ENCODE results near the gene NCBP3.

NCBP3 gene

GRCh38 chr17:3888343-3889171, 42.5 kb upstream of the NCBP3 start:
- Mint-ChIP-seq H3K36me3 (ENCODE audit: insufficient read depth) (peaks cover 8% of the 10 kb centered on the region), H3K27ac (ENCODE audit: low read depth) (no peak overlapping the region), H3K27me3 (no peaks in the 10 kb centered on the region), H3K4me1 (peaks cover 40% of the 10 kb centered on the region), H3K4me3 (no peak overlapping the region), H3K9me3 (no peaks in the 10 kb centered on the region)
- DNase-seq (ENCODE audit: low spot score in 2 of 2) (no peak), ATAC-seq (replicated peaks; ENCODE audit: extremely low read depth, poor library complexity, severe bottlenecking) (no peak)

GRCh38 chr17:3887804-3888203, 41.8 kb upstream of the NCBP3 start:
- no peak for DNase-seq (ENCODE audit: low spot score in 2 of 2)
- Mint-ChIP-seq H3K9me3 (no peaks in the 10 kb centered on the region), H3K4me3 (no peak overlapping the region), H3K27me3 (no peaks in the 10 kb centered on the region), H3K36me3 (ENCODE audit: insufficient read depth) (peaks cover 6% of the 10 kb centered on the region), H3K4me1 (peaks cover 36% of the 10 kb centered on the region), H3K27ac (ENCODE audit: low read depth) (no peak overlapping the region)
- ATAC-seq (replicated peaks; ENCODE audit: extremely low read depth, poor library complexity, severe bottlenecking) = no peak

GRCh38 chr17:3887394-3887793, 41.3 kb upstream of the NCBP3 start:
- Mint-ChIP-seq H3K4me3 (no peak overlapping the region), H3K27me3 (no peaks in the 10 kb centered on the region), H3K9me3 (no peaks in the 10 kb centered on the region), H3K36me3 (ENCODE audit: insufficient read depth) (peaks cover 6% of the 10 kb centered on the region), H3K4me1 (peaks cover 36% of the 10 kb centered on the region), H3K27ac (ENCODE audit: low read depth) (no peak overlapping the region)
- ATAC-seq (replicated peaks; ENCODE audit: extremely low read depth, poor library complexity, severe bottlenecking) (no peak), DNase-seq (ENCODE audit: low spot score in 2 of 2) (no peak)

- DNase-seq (ENCODE audit: low spot score in 2 of 2) (no peak), ATAC-seq (replicated peaks; ENCODE audit: extremely low read depth, poor library complexity, severe bottlenecking) (no peak)
- Mint-ChIP-seq H3K27ac (ENCODE audit: low read depth) (no peak overlapping the region), H3K27me3 (no peaks in the 10 kb centered on the region), H3K4me1 (peaks cover 30% of the 10 kb centered on the region), H3K36me3 (ENCODE audit: insufficient read depth) (peaks cover 4% of the 10 kb centered on the region), H3K4me3 (peak overlapping the region; percentile 31), H3K9me3 (no peaks in the 10 kb centered on the region)
Measured at GRCh38 chr17:3886776-3887175, 40.7 kb upstream of the NCBP3 start.

GRCh38 chr17:3885970-3886369, 39.9 kb upstream of the NCBP3 start:
- peaks cover 22% of the 10 kb centered on the region for H3K4me1 Mint-ChIP-seq
- no peak overlapping the region for H3K27ac Mint-ChIP-seq (ENCODE audit: low read depth)
- H3K4me3 Mint-ChIP-seq = no peak overlapping the region
- no peak for DNase-seq (ENCODE audit: low spot score in 2 of 2)
- H3K36me3 Mint-ChIP-seq (ENCODE audit: insufficient read depth) = peaks cover 4% of the 10 kb centered on the region
- H3K27me3 Mint-ChIP-seq = no peaks in the 10 kb centered on the region
- H3K9me3 Mint-ChIP-seq = no peaks in the 10 kb centered on the region
- no peak for ATAC-seq (replicated peaks; ENCODE audit: extremely low read depth, poor library complexity, severe bottlenecking)

GRCh38 chr17:3885271-3885670, 39.2 kb upstream of the NCBP3 start:
- peaks cover 22% of the 10 kb centered on the region for H3K4me1 Mint-ChIP-seq
- H3K4me3 Mint-ChIP-seq = no peak overlapping the region
- H3K9me3 Mint-ChIP-seq = no peaks in the 10 kb centered on the region
- no peak overlapping the region for H3K27ac Mint-ChIP-seq (ENCODE audit: low read depth)
- H3K36me3 Mint-ChIP-seq (ENCODE audit: insufficient read depth) = peaks cover 4% of the 10 kb centered on the region
- DNase-seq (ENCODE audit: low spot score in 2 of 2) (no peak), ATAC-seq (replicated peaks; ENCODE audit: extremely low read depth, poor library complexity, severe bottlenecking) (no peak)
- no peaks in the 10 kb centered on the region for H3K27me3 Mint-ChIP-seq

- Mint-ChIP-seq H3K4me3 (no peak overlapping the region), H3K9me3 (no peaks in the 10 kb centered on the region), H3K4me1 (peaks cover 22% of the 10 kb centered on the region), H3K36me3 (ENCODE audit: insufficient read depth) (peaks cover 4% of the 10 kb centered on the region), H3K27ac (ENCODE audit: low read depth) (no peak overlapping the region), H3K27me3 (no peaks in the 10 kb centered on the region)
- ATAC-seq (replicated peaks; ENCODE audit: extremely low read depth, poor library complexity, severe bottlenecking) (no peak), DNase-seq (ENCODE audit: low spot score in 2 of 2) (no peak)
Measured at GRCh38 chr17:3884188-3884587, 38.1 kb upstream of the NCBP3 start.

GRCh38 chr17:3882276-3882675, 36.2 kb upstream of the NCBP3 start:
- no peak overlapping the region for H3K4me3 Mint-ChIP-seq
- DNase-seq (ENCODE audit: low spot score in 2 of 2) (no peak), ATAC-seq (replicated peaks; ENCODE audit: extremely low read depth, poor library complexity, severe bottlenecking) (no peak)
- H3K27ac Mint-ChIP-seq (ENCODE audit: low read depth) = no peak overlapping the region
- H3K27me3 Mint-ChIP-seq = no peaks in the 10 kb centered on the region
- peaks cover 11% of the 10 kb centered on the region for H3K4me1 Mint-ChIP-seq
- H3K9me3 Mint-ChIP-seq = no peaks in the 10 kb centered on the region
- peaks cover 2% of the 10 kb centered on the region for H3K36me3 Mint-ChIP-seq (ENCODE audit: insufficient read depth)

GRCh38 chr17:3880983-3881382, 34.9 kb upstream of the NCBP3 start:
- Mint-ChIP-seq H3K4me3 (no peak overlapping the region), H3K9me3 (no peaks in the 10 kb centered on the region), H3K36me3 (ENCODE audit: insufficient read depth) (peaks cover 1% of the 10 kb centered on the region), H3K27me3 (no peaks in the 10 kb centered on the region), H3K4me1 (no peaks in the 10 kb centered on the region), H3K27ac (ENCODE audit: low read depth) (no peak overlapping the region)
- ATAC-seq (replicated peaks; ENCODE audit: extremely low read depth, poor library complexity, severe bottlenecking) (no peak), DNase-seq (ENCODE audit: low spot score in 2 of 2) (no peak)

GRCh38 chr17:3879591-3880417, 33.8 kb upstream of the NCBP3 start:
- Mint-ChIP-seq H3K9me3 (no peaks in the 10 kb centered on the region), H3K4me1 (no peaks in the 10 kb centered on the region), H3K27ac (ENCODE audit: low read depth) (peak overlapping the region; percentile 48), H3K4me3 (no peak overlapping the region), H3K27me3 (no peaks in the 10 kb centered on the region), H3K36me3 (ENCODE audit: insufficient read depth) (peaks cover 4% of the 10 kb centered on the region)
- DNase-seq (ENCODE audit: low spot score in 2 of 2) (no peak), ATAC-seq (replicated peaks; ENCODE audit: extremely low read depth, poor library complexity, severe bottlenecking) (no peak)

GRCh38 chr17:3879186-3879585, 33.1 kb upstream of the NCBP3 start:
- peaks cover 4% of the 10 kb centered on the region for H3K36me3 Mint-ChIP-seq (ENCODE audit: insufficient read depth)
- H3K27ac Mint-ChIP-seq (ENCODE audit: low read depth) = peak overlapping the region; percentile 48
- no peaks in the 10 kb centered on the region for H3K9me3 Mint-ChIP-seq
- DNase-seq (ENCODE audit: low spot score in 2 of 2) = no peak
- H3K4me1 Mint-ChIP-seq = no peaks in the 10 kb centered on the region
- no peaks in the 10 kb centered on the region for H3K27me3 Mint-ChIP-seq
- no peak for ATAC-seq (replicated peaks; ENCODE audit: extremely low read depth, poor library complexity, severe bottlenecking)
- H3K4me3 Mint-ChIP-seq = no peak overlapping the region

- no peak overlapping the region for H3K27ac Mint-ChIP-seq (ENCODE audit: low read depth)
- H3K4me1 Mint-ChIP-seq = no peaks in the 10 kb centered on the region
- no peak overlapping the region for H3K4me3 Mint-ChIP-seq
- H3K36me3 Mint-ChIP-seq (ENCODE audit: insufficient read depth) = peaks cover 4% of the 10 kb centered on the region
- H3K27me3 Mint-ChIP-seq = no peaks in the 10 kb centered on the region
- no peak for DNase-seq (ENCODE audit: low spot score in 2 of 2)
- ATAC-seq (replicated peaks; ENCODE audit: extremely low read depth, poor library complexity, severe bottlenecking) = no peak
- H3K9me3 Mint-ChIP-seq = no peaks in the 10 kb centered on the region
Measured at GRCh38 chr17:3877220-3877619, 31.2 kb upstream of the NCBP3 start.

GRCh38 chr17:3875317-3875716, 29.3 kb upstream of the NCBP3 start:
- ATAC-seq (replicated peaks; ENCODE audit: extremely low read depth, poor library complexity, severe bottlenecking) (no peak), DNase-seq (ENCODE audit: low spot score in 2 of 2) (no peak)
- no peak overlapping the region for H3K27ac Mint-ChIP-seq (ENCODE audit: low read depth)
- H3K27me3 Mint-ChIP-seq = no peaks in the 10 kb centered on the region
- H3K36me3 Mint-ChIP-seq (ENCODE audit: insufficient read depth) = peaks cover 4% of the 10 kb centered on the region
- H3K9me3 Mint-ChIP-seq = no peaks in the 10 kb centered on the region
- H3K4me3 Mint-ChIP-seq = no peak overlapping the region
- peaks cover 8% of the 10 kb centered on the region for H3K4me1 Mint-ChIP-seq

All from central memory CD8-positive, alpha-beta T cell (primary cell).